K562 (cell line): ENCODE data around the gene UBE2G2. TPM values are rescaled to one million over a fixed set of nuclear protein-coding genes. Genes with fewer than 3 reads are reported as not detected.

Experiments
- E2F3 ChIP-seq: fragments of 250-450 bp; sonication (Bioruptor Pico); IDR thresholded peaks from 2 replicates; pipeline ENCODE4 v1.4.0; 2020; ENCODE audit warnings: mild to moderate bottlenecking
- ELF4 ChIP-seq: fragments of 450-650 bp; formaldehyde crosslinking; IDR thresholded peaks from 2 replicates; pipeline ENCODE4 v1.4.0; 2022; ENCODE audit warnings: missing genetic modification characterization
- FOXA3 ChIP-seq, 2 experiments: fragments of 450-650 bp in 1 of 2; sonication (generic) in 1 of 2; formaldehyde crosslinking; IDR thresholded peaks in 1 of 2; conservative IDR thresholded peaks in 1 of 2; 2 replicates each; pipeline versions ENCODE4 v1.4.0 to v1.8.0; 2020 to 2022; ENCODE audit warnings: mild to moderate bottlenecking in 2 of 2, missing genetic modification reagents in 1 of 2
- GTF2F1 ChIP-seq: IDR thresholded peaks from 2 replicates; pipeline ENCODE4 v1.6.1; 2011; ENCODE audit warnings: low read depth, low read length, improper control_type of control experiment
- HDAC2 ChIP-seq: fragments of 450-650 bp; IDR thresholded peaks from 2 replicates; pipeline ENCODE4 v1.6.1; 2016; ENCODE audit warnings: mild to moderate bottlenecking
- KLF1 ChIP-seq: fragments of 450-650 bp; IDR thresholded peaks from 2 replicates; pipeline ENCODE4 v1.6.1; 2016; ENCODE audit warnings: missing genetic modification characterization, missing compliant biosample characterization
- LEF1 ChIP-seq: fragments of 450-650 bp; IDR thresholded peaks from 2 replicates; pipeline ENCODE4 v1.6.1; 2016; ENCODE audit warnings: mild to moderate bottlenecking
- MTA1 ChIP-seq: fragments of 450-650 bp; IDR thresholded peaks from 2 replicates; pipeline ENCODE4 v1.6.1; 2017; ENCODE audit warnings: borderline replicate concordance
- RBM25 ChIP-seq: fragments of 200-400 bp; formaldehyde crosslinking; IDR thresholded peaks from 2 replicates; pipeline ENCODE4 v1.6.1; 2018; ENCODE audit warnings: low read length, low read depth, moderate library complexity; ENCODE audit not compliant: severe bottlenecking
- RFX5 ChIP-seq: IDR thresholded peaks from 2 replicates; pipeline ENCODE4 v1.6.1; 2011; ENCODE audit warnings: low read depth, mild to moderate bottlenecking, improper control_type of control experiment, low read length
- SOX6 ChIP-seq: fragments of 450-650 bp; IDR thresholded peaks from 2 replicates; pipeline ENCODE4 v1.6.1; 2014; ENCODE audit warnings: mild to moderate bottlenecking
- TFAM ChIP-seq: fragments of 250-450 bp; sonication (Bioruptor Pico); conservative IDR thresholded peaks from 2 replicates; pipeline ENCODE4 v1.5.0; 2021; ENCODE audit warnings: mild to moderate bottlenecking, moderate library complexity
- TRIM28 ChIP-seq: fragments of 450-650 bp; IDR thresholded peaks from 2 replicates; pipeline ENCODE4 v1.6.1; 2017
- polyA plus RNA-seq, 8 experiments: library from polyadenylated mRNA; depleted of rRNA in 4 of 8; stranded (reverse) in 5 of 8; unstranded in 3 of 8; fragments of >200 nt; fragmentation: Nextera tagmentation in 2 of 8; fragmentation: Illumina TruSeq in 1 of 8; extraction: Ambion mirVana in 2 of 8; extraction: Trizol in 1 of 8; gene quantifications; 2 replicates each; pipeline versions ENCODE4 v1.2.1 to v1.2.3, GENCODE V29; 2011 to 2014; ENCODE audit warnings: inconsistent platforms in 1 of 8, missing spikeins in 1 of 8
- total RNA-seq, 7 experiments: library from RNA; depleted of rRNA in 6 of 7; stranded (reverse); fragments of >200 nt in 6 of 7; fragmentation: Illumina TruSeq in 2 of 7; extraction: Trizol in 2 of 7; gene quantifications; 2 replicates each; pipeline versions ENCODE4 v1.2.1 to v1.2.3, GENCODE V29; 2011 to 2021; ENCODE audit warnings: low replicate concordance in 1 of 7
- TF ChIP-seq, protein P1 (sequence below): fragments of 250-450 bp; sonication (Bioruptor Pico); IDR thresholded peaks from 2 replicates; pipeline ENCODE4 v1.8.0; 2022; ENCODE audit warnings: inconsistent platforms, mild to moderate bottlenecking, moderate library complexity, borderline replicate concordance
- TF ChIP-seq, protein P2 (sequence below): fragments of 450-650 bp; IDR thresholded peaks from 2 replicates; pipeline ENCODE4 v1.6.1; 2018; ENCODE audit warnings: mild to moderate bottlenecking, low read depth; ENCODE audit not compliant: partially characterized antibody
- TF ChIP-seq, protein P3 (sequence below): IDR thresholded peaks from 3 replicates; pipeline ENCODE4 v1.6.1; 2011; ENCODE audit warnings: borderline replicate concordance, mild to moderate bottlenecking; ENCODE audit not compliant: insufficient read length, insufficient read depth

Gene UBE2G2
- total and polyA plus RNA-seq, 9 of the 15 experiments (the other 6 are each of a cell fraction or from before 2014, with no cell fraction given): 47.5 to 225 (median 140) TPM

- TF ChIP-seq, protein P1, sequence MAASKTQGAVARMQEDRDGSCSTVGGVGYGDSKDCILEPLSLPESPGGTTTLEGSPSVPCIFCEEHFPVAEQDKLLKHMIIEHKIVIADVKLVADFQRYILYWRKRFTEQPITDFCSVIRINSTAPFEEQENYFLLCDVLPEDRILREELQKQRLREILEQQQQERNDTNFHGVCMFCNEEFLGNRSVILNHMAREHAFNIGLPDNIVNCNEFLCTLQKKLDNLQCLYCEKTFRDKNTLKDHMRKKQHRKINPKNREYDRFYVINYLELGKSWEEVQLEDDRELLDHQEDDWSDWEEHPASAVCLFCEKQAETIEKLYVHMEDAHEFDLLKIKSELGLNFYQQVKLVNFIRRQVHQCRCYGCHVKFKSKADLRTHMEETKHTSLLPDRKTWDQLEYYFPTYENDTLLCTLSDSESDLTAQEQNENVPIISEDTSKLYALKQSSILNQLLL (CRISPR knock-in tag): no peak
- TF ChIP-seq TFAM (CRISPR knock-in tag) (no peak), GTF2F1 (no peak), LEF1 (0 out of 2 replicates have a peak, but pooled peaks have one; percentile 25), HDAC2 (peak; percentile 32; the same call in 1 of the 2 replicates), SOX6 (no peak), TRIM28 (peak; percentile 100), FOXA3 (CRISPR knock-in tag; conservative IDR thresholded peaks at IDR 0.05 in 1 of 2, IDR thresholded peaks at IDR 0.05 in 1 of 2) (no peak), MTA1 (0 out of 2 replicates have a peak, but pooled peaks have one; percentile 11), E2F3 (CRISPR knock-in tag) (no peak), KLF1 (tag) (no peak), RBM25 (peak; percentile 18), ELF4 (CRISPR knock-in tag) (no peak), RFX5 (no peak)
- TF ChIP-seq, protein P2, sequence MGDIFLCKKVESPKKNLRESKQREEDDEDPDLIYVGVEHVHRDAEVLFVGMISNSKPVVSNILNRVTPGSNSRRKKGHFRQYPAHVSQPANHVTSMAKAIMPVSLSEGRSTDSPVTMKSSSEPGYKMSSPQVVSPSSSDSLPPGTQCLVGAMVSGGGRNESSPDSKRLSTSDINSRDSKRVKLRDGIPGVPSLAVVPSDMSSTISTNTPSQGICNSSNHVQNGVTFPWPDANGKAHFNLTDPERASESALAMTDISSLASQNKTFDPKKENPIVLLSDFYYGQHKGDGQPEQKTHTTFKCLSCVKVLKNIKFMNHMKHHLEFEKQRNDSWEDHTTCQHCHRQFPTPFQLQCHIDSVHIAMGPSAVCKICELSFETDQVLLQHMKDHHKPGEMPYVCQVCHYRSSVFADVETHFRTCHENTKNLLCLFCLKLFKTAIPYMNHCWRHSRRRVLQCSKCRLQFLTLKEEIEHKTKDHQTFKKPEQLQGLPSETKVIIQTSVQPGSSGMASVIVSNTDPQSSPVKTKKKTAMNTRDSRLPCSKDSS: peak; percentile 94
- TF ChIP-seq, protein P3, sequence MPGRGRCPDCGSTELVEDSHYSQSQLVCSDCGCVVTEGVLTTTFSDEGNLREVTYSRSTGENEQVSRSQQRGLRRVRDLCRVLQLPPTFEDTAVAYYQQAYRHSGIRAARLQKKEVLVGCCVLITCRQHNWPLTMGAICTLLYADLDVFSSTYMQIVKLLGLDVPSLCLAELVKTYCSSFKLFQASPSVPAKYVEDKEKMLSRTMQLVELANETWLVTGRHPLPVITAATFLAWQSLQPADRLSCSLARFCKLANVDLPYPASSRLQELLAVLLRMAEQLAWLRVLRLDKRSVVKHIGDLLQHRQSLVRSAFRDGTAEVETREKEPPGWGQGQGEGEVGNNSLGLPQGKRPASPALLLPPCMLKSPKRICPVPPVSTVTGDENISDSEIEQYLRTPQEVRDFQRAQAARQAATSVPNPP: no peak
Observed at GRCh38 chr21:44822484-44823178, 21.0 kb upstream of the UBE2G2 start (continued).
